MM.1S (cell line): ENCODE results near the gene NUP133.
"Not testable (repeated sequence)": the region's sequence is repeated elsewhere in the genome, so short reads cannot be mapped to it uniquely, and the experiment has no call there.

ENCODE experiments used
- DNase-seq: peaks from one replicate; pipeline ENCODE4 v3.0.0-alpha.2; 2015
- H2AFZ ChIP-seq: fragments of 300-600 bp; sonication (generic); 2 replicates; pipeline ENCODE4 v1.6.0; 2016; ENCODE audit warnings: antibody characterized with exemption, low read length
- H3F3A ChIP-seq: fragments of 300-600 bp; sonication (generic); 2 replicates; pipeline ENCODE4 v1.6.1; 2016; ENCODE audit warnings: mild to moderate bottlenecking, antibody characterized with exemption, low read length, moderate library complexity, mixed read lengths; ENCODE audit not compliant: insufficient read depth
- H3K27ac ChIP-seq: fragments of 300-600 bp; sonication (generic); 2 replicates; pipeline ENCODE4 v1.5.1; 2016; ENCODE audit warnings: mild to moderate bottlenecking, low read length
- H3K27me3 ChIP-seq: fragments of 300-600 bp; sonication (generic); replicated peaks from 2 replicates; pipeline ENCODE4 v1.6.0; 2016; ENCODE audit warnings: low read length; ENCODE audit not compliant: insufficient read depth
- H3K36me3 ChIP-seq: fragments of 300-600 bp; sonication (generic); replicated peaks from 2 replicates; pipeline ENCODE4 v1.6.1; 2016; ENCODE audit warnings: mild to moderate bottlenecking, low read length, mixed read lengths; ENCODE audit not compliant: insufficient read depth
- H3K4me1 ChIP-seq: fragments of 300-600 bp; sonication (generic); 2 replicates; pipeline ENCODE4 v1.6.1; 2016; ENCODE audit warnings: low read length, mixed read lengths
- H3K4me2 ChIP-seq: fragments of 300-600 bp; sonication (generic); 2 replicates; pipeline ENCODE4 v1.6.0; 2016; ENCODE audit warnings: low read depth, low read length
- H3K4me3 ChIP-seq: fragments of 300-600 bp; sonication (generic); 2 replicates; pipeline ENCODE4 v1.5.1; 2016; ENCODE audit warnings: low read length, mixed read lengths
- H3K79me2 ChIP-seq: fragments of 300-600 bp; sonication (generic); 2 replicates; pipeline ENCODE4 v1.6.1; 2016; ENCODE audit warnings: mixed run types, low read length, mixed read lengths
- H3K9ac ChIP-seq: fragments of 300-600 bp; sonication (generic); 2 replicates; pipeline ENCODE4 v1.6.1; 2016; ENCODE audit warnings: low read length, mixed read lengths
- H3K9me2 ChIP-seq: fragments of 300-600 bp; sonication (generic); replicated peaks from 2 replicates; pipeline ENCODE4 v1.6.1; 2016; ENCODE audit warnings: mild to moderate bottlenecking, low read length, mixed read lengths; ENCODE audit not compliant: insufficient read depth
- H3K9me3 ChIP-seq: fragments of 300-600 bp; sonication (generic); replicated peaks from 2 replicates; pipeline ENCODE4 v1.6.1; 2016; ENCODE audit warnings: mild to moderate bottlenecking, low read length, mixed read lengths; ENCODE audit not compliant: insufficient read depth
- H4K20me1 ChIP-seq: fragments of 300-600 bp; sonication (generic); 2 replicates; pipeline ENCODE4 v1.6.1; 2016; ENCODE audit warnings: mild to moderate bottlenecking, low read length, moderate library complexity, mixed read lengths; ENCODE audit not compliant: insufficient read depth
- CTCF ChIP-seq: fragments of 300-600 bp; sonication (generic); IDR thresholded peaks from 2 replicates; pipeline ENCODE4 v1.5.1; 2016; ENCODE audit warnings: antibody characterized with exemption, low read length, mixed read lengths
- EZH2 ChIP-seq: fragments of 300-600 bp; sonication (generic); optimal IDR thresholded peaks from 2 replicates; pipeline ENCODE3; 2017; ENCODE audit warnings: low read depth, mild to moderate bottlenecking, antibody characterized with exemption, low read length, mixed read lengths
- EZH2phosphoT487 ChIP-seq: fragments of 300-600 bp; sonication (generic); IDR thresholded peaks from 2 replicates; pipeline ENCODE4 v1.6.1; 2018; ENCODE audit warnings: antibody characterized with exemption, low read length

NUP133 gene

GRCh38 chr1:229529639-229530038, 21.5 kb upstream of the NUP133 start:
- Histone ChIP-seq H3K9me2 (no peaks in the 10 kb centered on the region), H3K27me3 (no peaks in the 10 kb centered on the region), H3K4me1 (no peaks in the 10 kb centered on the region), H3K4me2 (no peak overlapping the region), H3K79me2 (0 out of 2 replicates have a peak, but pooled peaks cover 5% of the 10 kb centered on the region), H3F3A (no peaks in the 10 kb centered on the region), H3K27ac (no peak overlapping the region), H4K20me1 (no peaks in the 10 kb centered on the region), H3K36me3 (0 out of 2 replicates have a peak, but pooled peaks cover 5% of the 10 kb centered on the region), H3K9me3 (no peaks in the 10 kb centered on the region), H3K9ac (no peak overlapping the region), H3K4me3 (no peak overlapping the region), H2AFZ (no peak overlapping the region)
- no peak for DNase-seq
- TF ChIP-seq EZH2 (no peak), EZH2phosphoT487 (no peak), CTCF (no peak)

GRCh38 chr1:229526695-229527094, 18.6 kb upstream of the NUP133 start:
- Histone ChIP-seq H3K27me3 (no peaks in the 10 kb centered on the region), H3K9ac (no peak overlapping the region), H3K27ac (no peak overlapping the region), H3K79me2 (no peaks in the 10 kb centered on the region), H3K9me2 (no peaks in the 10 kb centered on the region), H3K4me2 (no peak overlapping the region), H2AFZ (no peak overlapping the region), H4K20me1 (no peaks in the 10 kb centered on the region), H3K4me3 (no peak overlapping the region), H3K9me3 (no peaks in the 10 kb centered on the region), H3F3A (no peaks in the 10 kb centered on the region), H3K36me3 (0 out of 2 replicates have a peak, but pooled peaks cover 5% of the 10 kb centered on the region), H3K4me1 (no peaks in the 10 kb centered on the region)
- TF ChIP-seq CTCF: no peak
- no peak for TF ChIP-seq EZH2
- no peak for TF ChIP-seq EZH2phosphoT487
- no peak for DNase-seq

GRCh38 chr1:229523052-229523451, 14.9 kb upstream of the NUP133 start:
- no peak for TF ChIP-seq EZH2
- DNase-seq: no peak
- no peak overlapping the region for H3K9ac ChIP-seq
- H3K27ac ChIP-seq: no peak overlapping the region
- no peaks in the 10 kb centered on the region for H3K79me2 ChIP-seq
- H3K36me3 ChIP-seq: no peaks in the 10 kb centered on the region
- H2AFZ ChIP-seq: no peak overlapping the region
- H4K20me1 ChIP-seq: no peaks in the 10 kb centered on the region
- no peak overlapping the region for H3K4me2 ChIP-seq
- no peaks in the 10 kb centered on the region for H3F3A ChIP-seq
- no peaks in the 10 kb centered on the region for H3K27me3 ChIP-seq
- no peak overlapping the region for H3K4me3 ChIP-seq
- no peaks in the 10 kb centered on the region for H3K4me1 ChIP-seq
- no peaks in the 10 kb centered on the region for H3K9me2 ChIP-seq
- H3K9me3 ChIP-seq: no peaks in the 10 kb centered on the region

GRCh38 chr1:229514578-229515275, 6.6 kb upstream of the NUP133 start:
- Histone ChIP-seq H4K20me1 (no peaks in the 10 kb centered on the region), H3K4me1 (no peaks in the 10 kb centered on the region), H3K9me2 (no peaks in the 10 kb centered on the region), H3K79me2 (no peaks in the 10 kb centered on the region), H3F3A (no peaks in the 10 kb centered on the region; the same call in 1 of the 2 replicates), H3K9ac (no peak overlapping the region), H3K36me3 (no peaks in the 10 kb centered on the region; the same call in 1 of the 2 replicates), H2AFZ (no peak overlapping the region), H3K4me2 (no peak overlapping the region), H3K27ac (no peak overlapping the region), H3K27me3 (no peaks in the 10 kb centered on the region), H3K4me3 (no peak overlapping the region), H3K9me3 (no peaks in the 10 kb centered on the region)
- TF ChIP-seq EZH2 (no peak), CTCF (peak; percentile 94)
- peak; percentile 79 for DNase-seq

GRCh38 chr1:229511625-229512024, 3.5 kb upstream of the NUP133 start:
- H3K9ac ChIP-seq, H3K4me3 ChIP-seq, H3K36me3 ChIP-seq, H2AFZ ChIP-seq, H4K20me1 ChIP-seq, DNase-seq, H3K4me1 ChIP-seq, H3K27ac ChIP-seq, H3K9me3 ChIP-seq, H3K27me3 ChIP-seq, H3K4me2 ChIP-seq, H3K9me2 ChIP-seq, H3F3A ChIP-seq: not testable (repeated sequence)
- peaks cover 14% of the 10 kb centered on the region for H3K79me2 ChIP-seq
